HL-60 (cell line): ENCODE measurements around the gene SUN1.
A peak's percentile ranks its signal among the peaks of the same experiment; 100 is the strongest.

ENCODE experiments used
- DNase-seq, 2 experiments: peaks; one replicate each; pipeline ENCODE4 v3.0.0-alpha.2; 2010 to 2020; ENCODE audit warnings: low read depth in 1 of 2, low spot score in 1 of 2
- H3K27ac ChIP-seq: fragments of 250-450 bp; sonication (Bioruptor Pico); replicated peaks from 2 replicates; pipeline ENCODE4 v1.5.1; 2020; ENCODE audit warnings: mild to moderate bottlenecking, moderate library complexity
- H3K27me3 ChIP-seq: fragments of 250-450 bp; sonication (Bioruptor Pico); 2 replicates; pipeline ENCODE4 v1.5.1; 2021; ENCODE audit warnings: mild to moderate bottlenecking, moderate library complexity; ENCODE audit not compliant: insufficient read depth, poor library complexity, severe bottlenecking
- H3K4me3 ChIP-seq: replicated peaks from 2 replicates; pipeline ENCODE4 v1.5.1; 2011; ENCODE audit warnings: mild to moderate bottlenecking, control low read depth, low read length; ENCODE audit not compliant: insufficient read depth
- CTCF ChIP-seq: IDR thresholded peaks from one replicate; pipeline ENCODE4 v1.5.1; 2011; ENCODE audit warnings: low read length, control low read depth, inconsistent platforms; ENCODE audit not compliant: insufficient read depth
- GABPA ChIP-seq: IDR thresholded peaks from 2 replicates; pipeline ENCODE4 v1.6.1; 2012; ENCODE audit warnings: low read depth
- POLR2AphosphoS5 ChIP-seq: IDR thresholded peaks from 2 replicates; pipeline ENCODE4 v1.6.1; 2012; ENCODE audit warnings: low read depth
- REST ChIP-seq: IDR thresholded peaks from 2 replicates; pipeline ENCODE4 v1.6.1; 2012; ENCODE audit warnings: low read depth; ENCODE audit not compliant: insufficient replicate concordance
- SPI1 ChIP-seq: IDR thresholded peaks from 2 replicates; pipeline ENCODE4 v1.6.1; 2012; ENCODE audit warnings: low read depth, mild to moderate bottlenecking, borderline replicate concordance

SUN1 gene

GRCh38 chr7:784971-785370 lies 47.3 kb upstream of the SUN1 start:
- Histone ChIP-seq H3K4me3 (no peak overlapping the region), H3K27ac (no peak overlapping the region), H3K27me3 (no peaks in the 10 kb centered on the region)
- DNase-seq: no peak
- TF ChIP-seq REST (no peak), POLR2AphosphoS5 (no peak), GABPA (no peak), CTCF (no peak), SPI1 (no peak)

GRCh38 chr7:785416-785815 lies 46.9 kb upstream of the SUN1 start:
- Histone ChIP-seq H3K27me3 (no peaks in the 10 kb centered on the region), H3K27ac (no peak overlapping the region), H3K4me3 (no peak overlapping the region)
- TF ChIP-seq SPI1: no peak
- no peak for TF ChIP-seq CTCF
- no peak for TF ChIP-seq REST
- TF ChIP-seq POLR2AphosphoS5: no peak
- TF ChIP-seq GABPA: no peak
- no peak for DNase-seq

- peak in 1 of 2 experiments; percentile 46 for DNase-seq
- H3K4me3 ChIP-seq: no peak overlapping the region
- TF ChIP-seq POLR2AphosphoS5 (no peak), SPI1 (peak; percentile 31; the same call in 1 of the 2 replicates), CTCF (peak; percentile 72), REST (no peak), GABPA (no peak)
- no peak overlapping the region for H3K27ac ChIP-seq
- H3K27me3 ChIP-seq: no peaks in the 10 kb centered on the region
These were observed 45.6 kb upstream of the SUN1 start for GRCh38 chr7:786472-787255.
